ENCODE measurements around the gene ERGIC1.

ERGIC1 gene

GRCh38 chr5:172952034-172952511, 118.0 kb downstream of the ERGIC1 start:
- DNase-seq, result no peak

GRCh38 chr5:172953776-172954675, 120.0 kb downstream of the ERGIC1 start:
- DNase-seq, result no peak

GRCh38 chr5:172954751-172955159, 120.7 kb downstream of the ERGIC1 start:
- DNase-seq, result no peak

GRCh38 chr5:172956228-172956627, 122.2 kb downstream of the ERGIC1 start:
- no peak for DNase-seq

GRCh38 chr5:172956936-172957335, 122.9 kb downstream of the ERGIC1 start:
- no peak for DNase-seq

- DNase-seq, result no peak
These were observed 123.4 kb downstream of the ERGIC1 start for GRCh38 chr5:172957458-172957857.

GRCh38 chr5:172958331-172959046, 124.4 kb downstream of the ERGIC1 start:
- peak; percentile 61 for DNase-seq

- DNase-seq, result no peak
These were observed 126.1 kb downstream of the ERGIC1 start for GRCh38 chr5:172959824-172960799.

- no peak for DNase-seq
These were observed 135.9 kb downstream of the ERGIC1 start for GRCh38 chr5:172969921-172970320.

GRCh38 chr5:172971482-172971881, 137.4 kb downstream of the ERGIC1 start:
- DNase-seq, result no peak

GRCh38 chr5:172972552-172972951, 138.5 kb downstream of the ERGIC1 start:
- DNase-seq, result no peak

- DNase-seq, result no peak
These were observed 139.3 kb downstream of the ERGIC1 start for GRCh38 chr5:172973127-172973916.

- no peak for DNase-seq
These were observed 139.9 kb downstream of the ERGIC1 start for GRCh38 chr5:172973931-172974330.

- DNase-seq, result no peak
These were observed 141.2 kb downstream of the ERGIC1 start for GRCh38 chr5:172975289-172975688.

- no peak for DNase-seq
These were observed 145.7 kb downstream of the ERGIC1 start for GRCh38 chr5:172979778-172980177.

GRCh38 chr5:172981931-172982330, 147.9 kb downstream of the ERGIC1 start:
- no peak for DNase-seq

- peak; percentile 90 for DNase-seq
These were observed 149.6 kb downstream of the ERGIC1 start, which contains the start of gene ATP6V0E1 for GRCh38 chr5:172983542-172984243. TSS of gene ATP6V0E1 (plus strand) at chr5:172983771. CDS start at chr5:172983861, 90 bp downstream.

GRCh38 chr5:172984244-172984953, 150.3 kb downstream of the ERGIC1 start:
- DNase-seq, result peak; percentile 78

GRCh38 chr5:172985596-172985995, 151.5 kb downstream of the ERGIC1 start:
- DNase-seq, result no peak

GRCh38 chr5:172988276-172988675, 154.2 kb downstream of the ERGIC1 start:
- no peak for DNase-seq

Measured in central memory CD4-positive, alpha-beta T cell (primary cell).